Ramos (cell line): ENCODE results near the gene KRTAP6-2.

Experiments used
- in situ Hi-C: fragments of 300-500 bp; cut with MboI; formaldehyde crosslinking; loops from one replicate; pipeline ENCODE4 v1.14.3; 2022; ENCODE audit warnings: low sequenced_read_pairs; ENCODE audit not compliant: unreplicated experiment

Gene KRTAP6-2

DNA sequence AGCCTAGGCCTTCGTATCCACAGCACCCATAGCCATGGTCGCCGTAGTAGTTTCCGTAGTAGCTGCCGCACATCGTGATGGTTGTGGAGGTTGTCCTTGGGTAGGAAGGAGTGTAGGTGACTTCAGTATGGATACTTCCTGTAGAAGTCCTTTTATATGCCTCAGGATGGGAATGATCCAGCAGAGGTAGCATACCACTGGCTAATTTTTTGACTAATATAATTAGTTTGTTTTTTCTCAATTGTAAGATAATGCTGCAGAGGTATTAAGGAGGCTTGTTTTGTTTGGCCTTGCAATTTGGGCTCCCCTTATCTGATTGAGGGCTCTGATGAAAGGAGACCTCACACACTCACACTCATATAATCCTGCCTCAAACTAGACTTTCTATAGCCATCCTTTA, at the start of gene KRTAP6-2:
TSS of gene KRTAP6-2 (minus strand) at position 101 of the 400 bp plus-strand sequence. CDS start at position 73, 28 bp downstream.
- in situ Hi-C loops = no loop called here

GRCh38 chr21:30646904-30647414, 48.3 kb upstream of the KRTAP6-2 start:
- in situ Hi-C loops = no loop called here

- in situ Hi-C loops = no loop called here
These were observed 43.9 kb upstream of the KRTAP6-2 start, which contains the start of gene KRTAP20-3 for GRCh38 chr21:30642564-30642963. Gene KRTAP20-3 (plus strand): TSS chr21:30642864.

DNA sequence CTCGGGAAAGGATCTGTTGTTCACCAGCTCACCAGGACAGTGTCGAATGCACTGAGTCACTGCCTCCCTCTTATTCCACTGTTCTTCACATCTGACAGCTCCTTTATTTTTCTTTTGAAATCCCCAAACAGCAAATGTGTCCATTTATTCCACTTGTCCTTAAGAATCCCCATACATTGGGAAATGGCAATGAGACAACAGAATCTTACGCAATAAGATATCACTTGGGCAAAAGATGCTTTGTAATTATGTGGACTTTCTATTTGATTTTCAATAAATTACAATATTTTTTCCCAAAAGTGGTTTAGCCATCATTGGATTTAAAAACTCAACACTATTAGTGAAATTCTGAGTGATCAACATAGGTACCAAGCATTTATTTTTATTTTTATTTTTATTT, 40.0 kb upstream of the KRTAP6-2 start:
- in situ Hi-C loops = no loop called here

DNA sequence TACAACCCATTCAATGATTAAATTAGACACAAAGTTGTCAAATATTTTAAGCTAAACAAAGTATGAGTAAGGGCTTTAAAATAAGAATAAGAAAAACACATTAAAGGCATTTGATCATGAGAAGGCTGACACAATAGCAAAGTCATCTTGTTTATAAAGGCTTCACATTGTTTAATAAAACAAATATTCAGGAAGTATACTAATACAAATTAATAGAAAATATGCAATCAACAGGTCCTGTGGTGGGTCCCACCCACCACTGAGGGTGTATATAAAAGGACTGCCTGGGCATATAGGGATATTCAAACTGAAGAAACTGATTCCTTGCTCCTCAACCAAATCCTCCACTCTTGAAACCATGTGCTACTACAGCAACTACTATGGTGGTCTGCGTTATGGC, 36.2 kb upstream of the KRTAP6-2 start, which contains the start of gene KRTAP20-2:
TSS of gene KRTAP20-2 (plus strand) at position 301 of the 400 bp plus-strand sequence. CDS start at position 359, 58 bp downstream.
- in situ Hi-C loops = no loop called here

DNA sequence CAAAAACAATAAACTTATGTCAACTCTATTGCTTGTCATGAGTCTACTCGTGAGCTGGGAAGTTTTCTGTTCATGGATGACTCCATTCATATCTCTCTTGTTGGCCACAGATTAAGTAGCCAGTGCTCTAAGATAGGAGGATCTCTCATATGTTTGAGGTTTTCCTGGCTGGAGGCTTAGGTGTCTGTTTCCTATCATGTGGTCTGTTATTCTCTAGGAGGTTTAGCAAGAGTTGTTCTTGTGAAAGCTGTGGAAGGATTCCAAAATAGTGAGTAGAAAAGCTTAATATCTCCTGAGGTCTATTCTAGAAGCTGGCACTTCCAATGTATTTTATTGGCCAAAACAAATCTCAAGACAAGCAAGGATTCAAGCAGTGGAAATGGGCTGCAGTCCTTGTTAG, 30.5 kb upstream of the KRTAP6-2 start:
- in situ Hi-C loops = no loop called here

DNA sequence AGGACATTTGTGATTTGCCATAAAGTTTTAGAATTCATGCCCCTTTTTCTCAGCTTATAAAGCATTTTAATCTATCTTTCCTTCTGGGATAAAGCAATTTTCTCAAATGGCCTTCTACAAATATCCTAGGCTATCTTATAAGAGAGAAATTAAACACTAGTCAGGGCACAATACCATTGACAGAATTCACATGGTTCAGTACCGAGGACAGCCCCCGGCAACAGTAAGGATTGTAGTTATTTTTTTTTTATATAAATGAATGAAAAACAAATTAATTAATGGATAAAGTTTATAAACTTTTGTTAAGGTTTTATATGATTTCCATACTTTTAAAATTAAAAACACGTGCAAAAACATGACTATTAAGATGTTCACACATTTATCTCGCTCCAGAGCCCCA, 29.4 kb upstream of the KRTAP6-2 start:
- in situ Hi-C loops = no loop called here

DNA sequence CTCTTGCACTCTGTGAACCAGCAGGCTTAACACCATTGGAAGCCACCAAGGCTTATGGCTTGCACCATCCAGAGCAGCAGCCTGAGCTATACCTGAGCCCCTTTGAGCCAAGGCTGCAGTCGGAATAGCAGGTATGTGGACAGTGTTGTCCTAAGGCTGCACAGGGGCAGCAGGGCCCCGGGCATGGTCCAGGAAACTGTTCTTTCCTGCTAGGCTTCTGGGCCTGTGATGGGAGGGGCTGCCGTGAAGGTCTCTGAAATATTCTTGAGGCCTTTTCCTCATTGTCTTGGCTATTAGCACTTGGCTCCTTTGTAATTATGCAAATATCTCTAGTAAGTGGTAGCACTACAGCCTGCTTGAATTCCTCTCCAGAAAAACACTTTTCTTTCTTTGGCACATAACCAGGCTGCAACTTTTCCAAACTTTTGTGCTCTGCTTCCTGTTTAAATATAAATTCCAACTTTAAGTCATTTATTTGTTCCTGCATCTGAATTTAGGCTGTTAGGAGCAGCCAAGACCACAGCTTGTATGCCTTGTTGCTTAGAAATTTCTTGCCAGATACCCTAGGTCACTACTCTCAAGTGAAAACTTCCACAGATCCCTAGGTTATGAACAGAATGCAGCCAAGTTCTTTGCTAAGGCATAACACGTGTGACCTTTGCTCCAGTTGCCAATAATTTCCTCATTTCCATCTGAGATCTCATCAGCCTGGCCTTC, 26.9 kb upstream of the KRTAP6-2 start:
- in situ Hi-C loops = no loop called here

DNA sequence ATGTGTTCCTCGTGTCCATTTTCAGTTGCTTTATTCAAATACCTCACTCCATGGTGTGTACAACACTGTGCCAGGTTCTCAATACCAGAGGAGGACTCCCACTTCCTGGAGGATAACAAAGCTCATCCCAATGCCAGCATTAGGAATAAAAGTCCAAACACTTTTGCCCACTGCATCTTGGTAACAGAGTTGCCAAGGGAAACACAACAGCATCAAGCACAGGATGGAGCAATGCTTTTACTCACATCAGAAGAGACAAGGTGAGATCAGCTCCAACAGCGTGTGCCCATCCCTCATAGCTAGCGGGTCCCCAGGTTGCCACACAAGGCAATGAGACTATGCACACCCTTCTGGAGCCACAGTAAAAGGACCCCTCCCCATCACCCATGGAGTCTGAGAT, 24.7 kb upstream of the KRTAP6-2 start:
- in situ Hi-C loops = no loop called here

- in situ Hi-C loops = no loop called here
These were observed 21.8 kb upstream of the KRTAP6-2 start, which contains the start of gene KRTAP20-4 for GRCh38 chr21:30620522-30620921. Gene KRTAP20-4 (plus strand): TSS chr21:30620627.

GRCh38 chr21:30620080-30620479, 21.4 kb upstream of the KRTAP6-2 start:
- in situ Hi-C loops = no loop called here

DNA sequence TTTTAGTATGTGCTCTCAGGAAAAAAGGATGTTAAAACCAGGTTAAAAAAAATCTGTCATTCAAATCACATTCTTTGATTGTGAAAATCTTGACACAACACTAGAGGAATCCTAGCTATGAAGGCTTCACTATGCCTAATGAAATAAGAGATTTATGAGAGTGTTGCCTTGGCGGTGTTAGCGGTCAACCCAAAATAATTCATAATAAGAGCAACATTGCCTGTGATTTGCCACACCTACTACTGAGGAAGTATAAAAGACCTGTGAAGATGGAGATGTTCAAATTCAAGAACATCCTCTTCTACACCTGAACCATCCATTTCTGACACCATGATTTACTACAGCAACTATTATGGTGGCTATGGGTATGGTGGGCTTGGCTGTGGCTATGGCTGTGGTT, 17.4 kb upstream of the KRTAP6-2 start, which contains the start of gene KRTAP20-1:
TSS of gene KRTAP20-1 (plus strand) at position 301 of the 400 bp plus-strand sequence. CDS start at position 331, 30 bp downstream.
- in situ Hi-C loops = no loop called here

- in situ Hi-C loops = no loop called here
These were observed 16.5 kb upstream of the KRTAP6-2 start for GRCh38 chr21:30615199-30615598.

GRCh38 chr21:30613836-30614235, 15.1 kb upstream of the KRTAP6-2 start, which contains the start of gene KRTAP6-1:
Gene KRTAP6-1 (minus strand): TSS chr21:30613930. CDS start chr21:30613904, 26 bp downstream.
- in situ Hi-C loops = no loop called here

- in situ Hi-C loops = no loop called here
These were observed 13.4 kb upstream of the KRTAP6-2 start for GRCh38 chr21:30612132-30612531.

- in situ Hi-C loops = no loop called here
These were observed 7.3 kb upstream of the KRTAP6-2 start for GRCh38 chr21:30605968-30606367.

DNA sequence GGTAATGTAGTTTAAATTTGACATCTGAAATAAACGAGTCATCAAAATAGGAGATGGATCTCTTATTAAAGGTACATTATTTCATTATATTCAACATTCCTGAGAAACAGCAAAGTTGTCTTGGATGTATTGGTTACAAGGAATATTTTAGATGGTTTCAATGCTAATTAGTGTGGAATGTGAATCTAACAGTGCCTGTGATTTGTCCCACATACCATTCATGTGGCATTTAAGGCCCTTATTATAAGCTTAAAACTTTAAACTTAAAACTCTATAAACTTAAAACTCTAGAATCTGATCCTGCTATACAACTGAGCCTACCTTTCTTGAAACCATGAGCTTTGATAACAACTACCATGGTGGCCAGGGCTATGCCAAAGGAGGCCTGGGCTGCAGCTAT, 2.1 kb upstream of the KRTAP6-2 start, which contains the start of gene KRTAP22-1:
TSS of gene KRTAP22-1 (plus strand) at position 301 of the 400 bp plus-strand sequence.
- in situ Hi-C loops = no loop called here

- in situ Hi-C loops = no loop called here
These were observed 6.6 kb downstream of the KRTAP6-2 start, which contains the start of gene KRTAP6-3 for GRCh38 chr21:30592140-30592539. Gene KRTAP6-3 (plus strand): TSS chr21:30592440. CDS start chr21:30592446, 6 bp downstream.

GRCh38 chr21:30590297-30590696, 8.4 kb downstream of the KRTAP6-2 start, which contains the start of gene KRTAP22-2:
Gene KRTAP22-2 (minus strand): TSS chr21:30590397.
- in situ Hi-C loops = no loop called here

DNA sequence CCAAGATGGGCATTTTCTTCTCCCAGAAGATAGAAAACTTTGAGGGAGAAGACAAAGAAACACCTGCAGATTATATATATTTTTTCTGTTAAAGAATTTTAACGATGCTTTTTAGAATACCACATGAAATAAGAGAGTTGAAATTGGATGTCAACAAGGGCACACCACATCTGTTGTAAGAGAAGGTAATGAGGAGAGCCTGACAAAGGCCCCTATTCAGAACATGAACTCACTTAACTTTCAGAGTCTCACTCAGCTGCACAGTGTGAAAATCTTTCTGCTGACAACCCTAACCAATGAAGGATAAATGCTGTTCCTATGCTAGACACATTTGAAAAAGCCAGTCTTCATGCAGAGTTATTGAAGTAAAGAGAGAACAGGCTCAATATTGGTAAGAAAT, 15.8 kb downstream of the KRTAP6-2 start:
- in situ Hi-C loops = no loop called here

- in situ Hi-C loops = no loop called here
These were observed 18.6 kb downstream of the KRTAP6-2 start for GRCh38 chr21:30580132-30580531.
